Measurements from ENCODE around the gene DNAJC16.
"Not testable (repeated sequence)": the region's sequence is repeated elsewhere in the genome, so short reads cannot be mapped to it uniquely, and the experiment has no call there.

The DNAJC16 gene

GRCh38 chr1:15507278-15507677, 19.4 kb upstream of the DNAJC16 start:
- no peak for DNase-seq

- no peak for DNase-seq
Measured at GRCh38 chr1:15508700-15509487, 17.8 kb upstream of the DNAJC16 start.

- DNase-seq, result no peak
Measured at GRCh38 chr1:15509586-15509985, 17.1 kb upstream of the DNAJC16 start.

GRCh38 chr1:15510611-15511405, 15.8 kb upstream of the DNAJC16 start:
- no peak for DNase-seq

GRCh38 chr1:15513192-15513591, 13.5 kb upstream of the DNAJC16 start:
- DNase-seq, result no peak

GRCh38 chr1:15513919-15514318, 12.7 kb upstream of the DNAJC16 start:
- DNase-seq, result no peak

- not testable (repeated sequence) for DNase-seq
Measured at GRCh38 chr1:15514557-15514956, 12.1 kb upstream of the DNAJC16 start.

GRCh38 chr1:15515022-15515663, 11.5 kb upstream of the DNAJC16 start:
- no peak for DNase-seq

- no peak for DNase-seq
Measured at GRCh38 chr1:15519625-15520024, 7.0 kb upstream of the DNAJC16 start.

GRCh38 chr1:15521206-15521906, 5.3 kb upstream of the DNAJC16 start:
- not testable (repeated sequence) for DNase-seq

GRCh38 chr1:15522551-15522950, 4.1 kb upstream of the DNAJC16 start:
- DNase-seq, result no peak

- DNase-seq, result no peak
Measured at GRCh38 chr1:15523104-15524020, 3.3 kb upstream of the DNAJC16 start.

GRCh38 chr1:15524021-15524282, 2.7 kb upstream of the DNAJC16 start, which contains the start of gene CASP9:
TSS of gene CASP9 (minus strand) at chr1:15524215. CDS start at chr1:15524200, 15 bp downstream.
- no peak for DNase-seq

- DNase-seq, result peak; percentile 98
Measured at GRCh38 chr1:15524283-15525049, 2.2 kb upstream of the DNAJC16 start.

- DNase-seq, result no peak
Measured at GRCh38 chr1:15525050-15526020, 1.3 kb upstream of the DNAJC16 start.

- DNase-seq, result no peak
Measured at GRCh38 chr1:15526021-15526489, 593 bp upstream of the DNAJC16 start.

- DNase-seq, result no peak
Measured at GRCh38 chr1:15531003-15531402, 4.4 kb downstream of the DNAJC16 start.

- DNase-seq, result no peak
Measured at GRCh38 chr1:15531682-15532081, 5.0 kb downstream of the DNAJC16 start.

GRCh38 chr1:15538771-15539170, 12.1 kb downstream of the DNAJC16 start:
- DNase-seq, result no peak

GRCh38 chr1:15540186-15540585, 13.5 kb downstream of the DNAJC16 start:
- DNase-seq, result no peak
